NB4 (cell line): ENCODE measurements around the gene OR4B1.

Experiments used
- MYC ChIP-seq: IDR thresholded peaks from 2 replicates; pipeline ENCODE4 v1.6.1; 2011; ENCODE audit warnings: low read depth, low read length
- POLR2A ChIP-seq: IDR thresholded peaks from 2 replicates; pipeline ENCODE4 v1.6.1; 2011; ENCODE audit warnings: mild to moderate bottlenecking; ENCODE audit not compliant: insufficient read length; ENCODE audit errors: extremely low read depth
- TF ChIP-seq, protein P1 (sequence below): IDR thresholded peaks from 2 replicates; pipeline ENCODE4 v1.6.1; 2011; ENCODE audit warnings: low read depth, low read length
- TF ChIP-seq, protein P2 (sequence below): IDR thresholded peaks from one replicate; pipeline ENCODE4 v1.5.1; 2012; ENCODE audit warnings: low read depth, low read length

DNA sequence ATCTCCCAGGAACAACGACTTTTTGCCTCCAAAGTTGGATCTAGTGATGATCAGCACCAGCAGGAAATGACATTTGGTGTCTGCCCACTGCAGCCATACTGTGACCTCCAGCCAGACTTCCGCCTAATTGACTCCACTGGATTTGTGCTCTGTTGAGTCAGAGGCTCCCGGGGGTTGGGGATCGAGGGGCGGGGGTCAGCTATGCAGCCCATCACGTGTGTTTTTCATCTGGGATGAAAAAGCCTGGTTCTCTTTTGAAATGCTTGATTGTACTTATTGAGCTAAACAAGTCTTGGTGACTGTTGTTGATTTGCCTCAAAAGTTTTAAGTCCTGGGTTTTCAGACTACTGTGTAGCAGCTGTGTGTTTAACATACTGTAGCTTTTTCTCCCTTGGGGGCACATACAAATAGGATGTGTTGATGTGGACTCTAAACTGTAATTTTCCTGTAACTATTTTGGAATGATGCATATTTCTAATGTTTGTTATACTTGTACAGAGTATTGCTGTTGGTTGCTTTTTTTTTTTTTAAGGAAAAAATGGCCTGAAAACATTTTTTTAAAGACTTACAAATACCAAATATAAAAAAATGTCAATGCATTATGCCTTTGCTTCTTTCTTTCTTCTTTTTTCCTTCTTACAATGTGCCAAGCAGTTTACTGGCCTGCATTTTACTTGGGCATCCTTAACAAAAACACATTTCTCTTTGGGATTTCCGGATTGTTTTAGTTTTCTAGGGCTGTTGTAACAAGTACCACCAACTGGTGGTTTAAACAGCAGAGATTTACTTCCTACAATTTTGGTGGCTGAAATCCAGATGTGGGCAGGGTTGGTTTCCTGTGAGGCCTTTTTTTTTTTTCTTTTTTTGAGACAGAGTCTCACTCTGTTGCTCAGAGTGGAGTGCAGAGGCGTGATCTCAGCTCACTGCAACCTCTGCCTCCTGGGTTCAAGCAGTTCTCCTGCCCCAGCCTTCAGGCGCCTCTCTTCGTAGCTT, 46.1 kb upstream of the OR4B1 start:
- TF ChIP-seq POLR2A (no peak), MYC (no peak)
- TF ChIP-seq, protein P1, sequence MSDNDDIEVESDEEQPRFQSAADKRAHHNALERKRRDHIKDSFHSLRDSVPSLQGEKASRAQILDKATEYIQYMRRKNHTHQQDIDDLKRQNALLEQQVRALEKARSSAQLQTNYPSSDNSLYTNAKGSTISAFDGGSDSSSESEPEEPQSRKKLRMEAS, result no peak
- TF ChIP-seq, protein P2, sequence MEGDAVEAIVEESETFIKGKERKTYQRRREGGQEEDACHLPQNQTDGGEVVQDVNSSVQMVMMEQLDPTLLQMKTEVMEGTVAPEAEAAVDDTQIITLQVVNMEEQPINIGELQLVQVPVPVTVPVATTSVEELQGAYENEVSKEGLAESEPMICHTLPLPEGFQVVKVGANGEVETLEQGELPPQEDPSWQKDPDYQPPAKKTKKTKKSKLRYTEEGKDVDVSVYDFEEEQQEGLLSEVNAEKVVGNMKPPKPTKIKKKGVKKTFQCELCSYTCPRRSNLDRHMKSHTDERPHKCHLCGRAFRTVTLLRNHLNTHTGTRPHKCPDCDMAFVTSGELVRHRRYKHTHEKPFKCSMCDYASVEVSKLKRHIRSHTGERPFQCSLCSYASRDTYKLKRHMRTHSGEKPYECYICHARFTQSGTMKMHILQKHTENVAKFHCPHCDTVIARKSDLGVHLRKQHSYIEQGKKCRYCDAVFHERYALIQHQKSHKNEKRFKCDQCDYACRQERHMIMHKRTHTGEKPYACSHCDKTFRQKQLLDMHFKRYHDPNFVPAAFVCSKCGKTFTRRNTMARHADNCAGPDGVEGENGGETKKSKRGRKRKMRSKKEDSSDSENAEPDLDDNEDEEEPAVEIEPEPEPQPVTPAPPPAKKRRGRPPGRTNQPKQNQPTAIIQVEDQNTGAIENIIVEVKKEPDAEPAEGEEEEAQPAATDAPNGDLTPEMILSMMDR, result no peak
